DOHH2 (cell line): ENCODE results near the gene IMPG2.

Experiments
- CTCF ChIP-seq: fragments of 200-600 bp; sonication (generic); IDR thresholded peaks from one replicate; pipeline ENCODE4 v1.5.1; 2014; ENCODE audit warnings: antibody characterized with exemption, mild to moderate bottlenecking, low read depth, low read length; ENCODE audit not compliant: poor library complexity, severe bottlenecking
- EZH2phosphoT487 ChIP-seq: fragments of 200-600 bp; sonication (generic); IDR thresholded peaks from 2 replicates; pipeline ENCODE4 v1.6.1; 2017; ENCODE audit warnings: borderline replicate concordance, mild to moderate bottlenecking, antibody characterized with exemption, low read length, moderate library complexity, mixed read lengths

- no peak for TF ChIP-seq CTCF
- TF ChIP-seq EZH2phosphoT487, result no peak
These were observed 58.9 kb downstream of the IMPG2 start for GRCh38 chr3:101261506-101261905.
